ENCODE results near the gene EXOC6.

EXOC6 gene

GRCh38 chr10:92957223-92958010 is 109.1 kb downstream of the EXOC6 start (continued):
- no peak for TF ChIP-seq AEBP2 (tag by site-specific recombination; IDR thresholded peaks at IDR 0.05; ENCODE audit: borderline replicate concordance)
- no peak for TF ChIP-seq ZNF488 (tag by site-specific recombination; IDR thresholded peaks at IDR 0.05)

GRCh38 chr10:92961638-92962037 is 113.3 kb downstream of the EXOC6 start:
- H3K36me3 ChIP-seq (ENCODE audit: control insufficient read depth in 2 of 2, insufficient read depth in 1 of 2, low read length in 2 of 2), result peaks cover 0 to 6% of the 10 kb centered on the region in 2 experiments; a peak in 2 of 3 replicates
- no peaks in the 10 kb centered on the region for H3K4me1 ChIP-seq (ENCODE audit: control insufficient read depth, insufficient read depth, low read length)
- H3K4me3 ChIP-seq (ENCODE audit: low read depth, low read length), result no peak overlapping the region
- TF ChIP-seq FEZF1 (tag by site-specific recombination; IDR thresholded peaks at IDR 0.05) (no peak), ZNF791 (tag by site-specific recombination; IDR thresholded peaks at IDR 0.05) (no peak), OSR2 (tag by site-specific recombination; IDR thresholded peaks at IDR 0.05) (no peak), SCRT1 (tag by site-specific recombination; IDR thresholded peaks at IDR 0.05; ENCODE audit: borderline replicate concordance) (no peak), ZNF324 (tag by site-specific recombination; IDR thresholded peaks at IDR 0.05) (no peak), ZNF302 (tag by site-specific recombination; IDR thresholded peaks at IDR 0.05; ENCODE audit: low read depth) (no peak), ZNF341 (tag by site-specific recombination; IDR thresholded peaks at IDR 0.05; ENCODE audit: low read depth) (no peak), SP3 (tag by site-specific recombination; IDR thresholded peaks at IDR 0.05) (no peak)
- no peak overlapping the region for H3K27ac ChIP-seq (ENCODE audit: extremely low read depth, low read depth, low read length)
- H3K9me3 ChIP-seq (ENCODE audit: control insufficient read depth, insufficient read depth, low read depth, low read length), result no peaks in the 10 kb centered on the region
- CTCF ChIA-PET, result interaction anchor here (1.0 kb wide), 1 partner anchor 393 kb away, joined by 4 read pairs; no protein-coding TSS in a partner anchor
- POLR2A ChIA-PET, result no interaction called here

GRCh38 chr10:92965314-92965713 is 117.0 kb downstream of the EXOC6 start:
- 0 out of 2 replicates have a peak, but pooled peaks have one; percentile 15 for TF ChIP-seq ZNF660 (tag by site-specific recombination; IDR thresholded peaks at IDR 0.05)
- TF ChIP-seq ZNF654 (tag by site-specific recombination; IDR thresholded peaks at IDR 0.05; ENCODE audit: low read depth), result peak; percentile 63
- no peak for TF ChIP-seq ZSCAN16 (tag by site-specific recombination; IDR thresholded peaks at IDR 0.05)
- no peak for TF ChIP-seq KLF7 (tag by site-specific recombination; IDR thresholded peaks at IDR 0.05; ENCODE audit: borderline replicate concordance)
- TF ChIP-seq ZFP37 (tag by site-specific recombination; IDR thresholded peaks at IDR 0.05), result no peak
- Histone ChIP-seq H3K36me3 (ENCODE audit: control insufficient read depth in 2 of 2, insufficient read depth in 1 of 2, low read length in 2 of 2) (no peaks in the 10 kb centered on the region; a peak in 1 of 3 replicates), H3K4me1 (ENCODE audit: control insufficient read depth, insufficient read depth, low read length) (no peaks in the 10 kb centered on the region), H3K4me3 (ENCODE audit: low read depth, low read length) (no peak overlapping the region), H3K27ac (ENCODE audit: extremely low read depth, low read depth, low read length) (no peak overlapping the region), H3K9me3 (ENCODE audit: control insufficient read depth, insufficient read depth, low read depth, low read length) (no peaks in the 10 kb centered on the region)
- POLR2A ChIA-PET, result no interaction called here
- CTCF ChIA-PET, result interaction anchor here (0.6 to 2.8 kb wide), 34 partner anchors 10 to 1311 kb away, joined by 3 to 29 read pairs (median 4); partner anchors contain the start of gene MYOF

GRCh38 chr10:92967641-92968040 is 119.3 kb downstream of the EXOC6 start:
- CTCF ChIA-PET, result interaction anchor here (0.6 to 1.4 kb wide), 2 partner anchors 13 to 341 kb away, joined by 3 read pairs; no protein-coding TSS in a partner anchor
- Histone ChIP-seq H3K4me1 (ENCODE audit: control insufficient read depth, insufficient read depth, low read length) (no peaks in the 10 kb centered on the region), H3K9me3 (ENCODE audit: control insufficient read depth, insufficient read depth, low read depth, low read length) (no peaks in the 10 kb centered on the region), H3K4me3 (ENCODE audit: low read depth, low read length) (no peak overlapping the region), H3K36me3 (ENCODE audit: control insufficient read depth in 2 of 2, insufficient read depth in 1 of 2, low read length in 2 of 2) (no peaks in the 10 kb centered on the region; a peak in 1 of 3 replicates), H3K27ac (ENCODE audit: extremely low read depth, low read depth, low read length) (no peak overlapping the region)
- POLR2A ChIA-PET, result no interaction called here
- no peak for TF ChIP-seq PRDM10 (tag by site-specific recombination; IDR thresholded peaks at IDR 0.05)
- no peak for TF ChIP-seq CTCF (tag by site-specific recombination; IDR thresholded peaks at IDR 0.05)
- TF ChIP-seq ZNF768 (tag by site-specific recombination; IDR thresholded peaks at IDR 0.05), result no peak
- no peak for TF ChIP-seq ZNF449 (tag by site-specific recombination; IDR thresholded peaks at IDR 0.05)
- no peak for TF ChIP-seq ZNF404 (tag by site-specific recombination; IDR thresholded peaks at IDR 0.05)
- no peak for TF ChIP-seq OSR2 (tag by site-specific recombination; IDR thresholded peaks at IDR 0.05)

Measured in HEK293 (cell line).